ENCODE data around the gene MRPL49. TPM values are rescaled to one million over a fixed set of nuclear protein-coding genes. Genes with fewer than 3 reads are reported as not detected.

MRPL49 gene
- total and polyA plus RNA-seq, 3 donors from 2014 or later, result 53.9 to 87.7 (median 82.8) TPM

GRCh38 chr11:65134952-65135632, 13.0 kb downstream of the MRPL49 start:
- Histone ChIP-seq H3K36me3 (ENCODE audit: low read depth, missing control alignments) (no peaks in the 10 kb centered on the region), H3K27me3 (no peaks in the 10 kb centered on the region), H3K4me3 (peak overlapping the region; percentile 89 to 92), H3K9me3 (no peaks in the 10 kb centered on the region), H3K4me1 (peaks cover 24% of the 10 kb centered on the region), H3K27ac (peak overlapping the region; percentile 95 to 98)
- DNase-seq, result peak; percentile 96
- intact Hi-C loops (cut with DNase I; ENCODE audit: low total_unique reads), result no loop called here
- 1 to 3% methylated on average over 18 to 24 of the region's 24 CpGs for WGBS, 2 donors
- no peak for TF ChIP-seq CTCF (IDR thresholded peaks at IDR 0.05)
- no peak for TF ChIP-seq POLR2A (IDR thresholded peaks at IDR 0.05)

- Histone ChIP-seq H3K4me1 (peaks cover 24% of the 10 kb centered on the region), H3K9me3 (no peaks in the 10 kb centered on the region), H3K27me3 (no peaks in the 10 kb centered on the region), H3K27ac (peak overlapping the region; percentile 95 to 98), H3K36me3 (ENCODE audit: low read depth, missing control alignments) (no peaks in the 10 kb centered on the region), H3K4me3 (peak overlapping the region; percentile 89 to 92)
- WGBS, 2 donors, result 32 to 37% methylated on average over 11 of the region's 11 CpGs
- no peak for DNase-seq
- intact Hi-C loops (cut with DNase I; ENCODE audit: low total_unique reads), result no loop called here
- no peak for TF ChIP-seq POLR2A (IDR thresholded peaks at IDR 0.05)
- no peak for TF ChIP-seq CTCF (IDR thresholded peaks at IDR 0.05)
Observed at GRCh38 chr11:65135633-65136145, 13.6 kb downstream of the MRPL49 start.

GRCh38 chr11:65136515-65137096, 14.5 kb downstream of the MRPL49 start:
- intact Hi-C loops (cut with DNase I; ENCODE audit: low total_unique reads), result no loop called here
- H3K27me3 ChIP-seq, result no peaks in the 10 kb centered on the region
- 61 to 89% methylated on average over 15 of the region's 15 CpGs for WGBS, 2 donors
- H3K9me3 ChIP-seq, result no peaks in the 10 kb centered on the region
- TF ChIP-seq POLR2A (IDR thresholded peaks at IDR 0.05), result no peak
- no peak for TF ChIP-seq CTCF (IDR thresholded peaks at IDR 0.05)
- H3K4me3 ChIP-seq, result no peak overlapping the region
- no peak for DNase-seq
- H3K4me1 ChIP-seq, result peaks cover 24% of the 10 kb centered on the region
- H3K27ac ChIP-seq, result no peak overlapping the region
- H3K36me3 ChIP-seq (ENCODE audit: low read depth, missing control alignments), result no peaks in the 10 kb centered on the region

GRCh38 chr11:65141896-65142494, 19.9 kb downstream of the MRPL49 start:
- no peaks in the 10 kb centered on the region for H3K36me3 ChIP-seq (ENCODE audit: low read depth, missing control alignments)
- TF ChIP-seq POLR2A (IDR thresholded peaks at IDR 0.05), result no peak
- no peak for TF ChIP-seq CTCF (IDR thresholded peaks at IDR 0.05)
- no peak overlapping the region for H3K27ac ChIP-seq
- no peak overlapping the region for H3K4me3 ChIP-seq
- 88 to 92% methylated on average over 7 of the region's 7 CpGs for WGBS, 2 donors
- no peaks in the 10 kb centered on the region for H3K27me3 ChIP-seq
- peaks cover 6% of the 10 kb centered on the region for H3K4me1 ChIP-seq
- no peaks in the 10 kb centered on the region for H3K9me3 ChIP-seq
- intact Hi-C loops (cut with DNase I; ENCODE audit: low total_unique reads), result no loop called here
- DNase-seq, result no peak

Measured in testis (tissue), 3 donors.